ENCODE results near the gene RELN. TPM values are rescaled to one million over a fixed set of nuclear protein-coding genes. Genes with fewer than 3 reads are reported as not detected.

Gene RELN
- total RNA-seq, 1 donor from 2014 or later, result 7.3 TPM

- no peaks in the 10 kb centered on the region for H3K4me1 Mint-ChIP-seq
- no peaks in the 10 kb centered on the region for H3K9me3 Mint-ChIP-seq
- no peak overlapping the region for H3K27ac Mint-ChIP-seq
- H3K4me3 Mint-ChIP-seq, result no peak overlapping the region
- peaks cover 6% of the 10 kb centered on the region for H3K27me3 Mint-ChIP-seq (ENCODE audit: low read depth)
- no peak for DNase-seq (ENCODE audit: low spot score in 2 of 2, unreplicated experiment in 2 of 2)
- no peak for TF ChIP-seq CTCF (IDR thresholded peaks at IDR 0.05; ENCODE audit: unreplicated experiment)
- H3K36me3 Mint-ChIP-seq, result no peaks in the 10 kb centered on the region
Observed at GRCh38 chr7:104005197-104005596, 15.7 kb upstream of the RELN start.

- peaks cover 27% of the 10 kb centered on the region for H3K27me3 Mint-ChIP-seq (ENCODE audit: low read depth)
- no peak for DNase-seq (ENCODE audit: low spot score in 2 of 2, unreplicated experiment in 2 of 2)
- no peak for TF ChIP-seq CTCF (IDR thresholded peaks at IDR 0.05; ENCODE audit: unreplicated experiment)
- no peak overlapping the region for H3K27ac Mint-ChIP-seq
- no peaks in the 10 kb centered on the region for H3K36me3 Mint-ChIP-seq
- no peaks in the 10 kb centered on the region for H3K4me1 Mint-ChIP-seq
- no peak overlapping the region for H3K4me3 Mint-ChIP-seq
- H3K9me3 Mint-ChIP-seq, result no peaks in the 10 kb centered on the region
Observed at GRCh38 chr7:103996639-103997038, 7.2 kb upstream of the RELN start.

GRCh38 chr7:103996017-103996551 lies 6.6 kb upstream of the RELN start:
- Mint-ChIP-seq H3K4me3 (no peak overlapping the region), H3K27me3 (ENCODE audit: low read depth) (peaks cover 32% of the 10 kb centered on the region), H3K27ac (no peak overlapping the region), H3K4me1 (no peaks in the 10 kb centered on the region), H3K9me3 (no peaks in the 10 kb centered on the region), H3K36me3 (no peaks in the 10 kb centered on the region)
- TF ChIP-seq CTCF (IDR thresholded peaks at IDR 0.05; ENCODE audit: unreplicated experiment), result no peak
- no peak for DNase-seq (ENCODE audit: low spot score in 2 of 2, unreplicated experiment in 2 of 2)

- H3K27me3 Mint-ChIP-seq (ENCODE audit: low read depth), result peaks cover 37% of the 10 kb centered on the region
- H3K4me3 Mint-ChIP-seq, result no peak overlapping the region
- H3K9me3 Mint-ChIP-seq, result no peaks in the 10 kb centered on the region
Observed at GRCh38 chr7:103995554-103995953, 6.1 kb upstream of the RELN start.

GRCh38 chr7:103993551-103993950 lies 4.1 kb upstream of the RELN start:
- Mint-ChIP-seq H3K9me3 (no peaks in the 10 kb centered on the region), H3K4me1 (peaks cover 11% of the 10 kb centered on the region), H3K4me3 (no peak overlapping the region), H3K36me3 (no peaks in the 10 kb centered on the region), H3K27ac (no peak overlapping the region), H3K27me3 (ENCODE audit: low read depth) (peaks cover 40% of the 10 kb centered on the region)
- TF ChIP-seq CTCF (IDR thresholded peaks at IDR 0.05; ENCODE audit: unreplicated experiment), result no peak
- DNase-seq (ENCODE audit: low spot score in 2 of 2, unreplicated experiment in 2 of 2), result no peak

More at GRCh38 chr7:103995554-103995953, 6.1 kb upstream of the RELN start:
- no peaks in the 10 kb centered on the region for H3K36me3 Mint-ChIP-seq
- no peak for DNase-seq (ENCODE audit: low spot score in 2 of 2, unreplicated experiment in 2 of 2)
- H3K27ac Mint-ChIP-seq, result no peak overlapping the region
- no peak for TF ChIP-seq CTCF (IDR thresholded peaks at IDR 0.05; ENCODE audit: unreplicated experiment)
- H3K4me1 Mint-ChIP-seq, result peaks cover under 1% of the 10 kb centered on the region

- Mint-ChIP-seq H3K4me1 (peaks cover 14% of the 10 kb centered on the region), H3K4me3 (no peak overlapping the region), H3K27ac (no peak overlapping the region), H3K36me3 (no peaks in the 10 kb centered on the region), H3K27me3 (ENCODE audit: low read depth) (peaks cover 59% of the 10 kb centered on the region), H3K9me3 (no peaks in the 10 kb centered on the region)
- no peak for TF ChIP-seq CTCF (IDR thresholded peaks at IDR 0.05; ENCODE audit: unreplicated experiment)
- no peak for DNase-seq (ENCODE audit: low spot score in 2 of 2, unreplicated experiment in 2 of 2)
Observed at GRCh38 chr7:103991406-103991805, 1.9 kb upstream of the RELN start.

Measured in mesothelial cell of epicardium (in vitro differentiated cells).